ENCODE measurements around the gene NDRG3.
"Not testable (repeated sequence)": the region's sequence is repeated elsewhere in the genome, so short reads cannot be mapped to it uniquely, and the experiment has no call there.

Gene NDRG3

DNA sequence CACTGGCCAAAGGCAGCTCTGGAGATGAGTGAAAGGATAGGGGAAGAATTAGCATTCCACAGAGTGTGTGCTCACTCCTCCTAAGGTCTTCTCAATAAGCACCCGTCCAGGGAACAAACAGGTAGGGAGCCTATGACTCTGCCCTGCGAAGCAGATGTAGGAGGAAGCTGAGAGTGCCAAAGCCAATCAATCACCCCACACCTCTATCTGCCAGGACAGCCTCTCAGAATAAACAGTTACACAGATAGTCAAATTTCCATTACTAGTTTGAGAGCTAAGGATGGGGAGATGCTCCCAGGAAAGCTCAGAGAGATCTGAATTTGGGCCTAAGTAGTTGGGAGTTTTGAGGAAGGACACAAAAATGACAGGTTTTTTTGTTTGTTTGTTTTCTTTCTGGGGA is 59.4 kb downstream of the NDRG3 start:
- no peak for DNase-seq

DNA sequence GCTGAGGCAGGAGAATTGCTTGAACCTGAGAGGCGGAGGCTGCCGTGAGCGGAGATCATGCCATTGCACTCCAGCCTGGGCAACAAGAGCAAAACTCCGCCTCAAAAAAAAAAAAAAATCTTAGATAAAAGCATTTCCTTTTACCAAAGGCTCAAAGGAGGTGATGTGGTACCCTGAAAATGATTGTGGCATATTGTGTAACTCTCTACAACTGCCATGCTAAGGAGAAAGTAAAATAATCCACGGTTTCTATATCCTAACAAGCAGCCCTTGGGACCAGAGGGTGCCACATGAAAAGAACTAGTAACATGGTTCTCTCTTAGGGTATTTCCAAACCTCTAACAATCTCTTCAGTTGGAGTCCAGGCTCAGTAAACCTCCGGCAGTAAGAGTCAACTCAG is 61.1 kb downstream of the NDRG3 start:
- no peak for DNase-seq

DNA sequence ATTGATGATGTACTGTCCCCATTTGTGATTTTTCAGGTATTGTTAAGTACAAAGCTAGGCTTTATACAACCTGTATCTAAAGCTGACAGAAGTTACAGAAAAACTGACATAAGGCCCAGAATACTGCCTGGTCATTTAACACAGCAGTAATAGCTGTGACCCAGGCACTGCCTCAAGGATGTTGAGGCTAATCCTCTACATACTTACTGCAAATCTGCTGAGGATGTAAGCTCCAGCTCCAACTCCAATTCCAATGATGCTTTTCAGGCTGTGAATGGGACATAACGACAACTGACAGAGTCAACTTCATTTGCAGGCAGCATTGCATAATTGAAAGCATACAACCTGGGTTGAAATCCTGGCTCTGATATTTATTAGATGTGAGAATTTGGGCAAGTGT is 63.6 kb downstream of the NDRG3 start:
- peak; percentile 34 for DNase-seq

DNA sequence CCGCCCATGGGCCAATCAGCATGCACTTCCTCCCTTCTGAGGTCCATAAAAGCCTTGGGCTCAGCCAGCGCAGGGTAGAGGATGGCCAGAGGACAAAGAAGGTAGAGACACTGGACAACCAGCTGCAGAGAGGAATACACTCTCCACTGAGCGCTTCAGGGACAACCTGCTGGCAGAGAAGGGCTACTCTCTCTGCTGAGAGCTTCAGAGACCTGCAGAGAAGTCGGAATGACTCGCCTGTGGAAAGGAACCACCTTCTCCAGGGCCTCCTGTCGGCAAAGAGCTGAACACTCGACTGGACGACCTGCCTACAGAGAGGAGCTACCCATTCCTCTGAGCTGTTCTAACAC is 68.5 kb downstream of the NDRG3 start:
- DNase-seq: no peak

DNA sequence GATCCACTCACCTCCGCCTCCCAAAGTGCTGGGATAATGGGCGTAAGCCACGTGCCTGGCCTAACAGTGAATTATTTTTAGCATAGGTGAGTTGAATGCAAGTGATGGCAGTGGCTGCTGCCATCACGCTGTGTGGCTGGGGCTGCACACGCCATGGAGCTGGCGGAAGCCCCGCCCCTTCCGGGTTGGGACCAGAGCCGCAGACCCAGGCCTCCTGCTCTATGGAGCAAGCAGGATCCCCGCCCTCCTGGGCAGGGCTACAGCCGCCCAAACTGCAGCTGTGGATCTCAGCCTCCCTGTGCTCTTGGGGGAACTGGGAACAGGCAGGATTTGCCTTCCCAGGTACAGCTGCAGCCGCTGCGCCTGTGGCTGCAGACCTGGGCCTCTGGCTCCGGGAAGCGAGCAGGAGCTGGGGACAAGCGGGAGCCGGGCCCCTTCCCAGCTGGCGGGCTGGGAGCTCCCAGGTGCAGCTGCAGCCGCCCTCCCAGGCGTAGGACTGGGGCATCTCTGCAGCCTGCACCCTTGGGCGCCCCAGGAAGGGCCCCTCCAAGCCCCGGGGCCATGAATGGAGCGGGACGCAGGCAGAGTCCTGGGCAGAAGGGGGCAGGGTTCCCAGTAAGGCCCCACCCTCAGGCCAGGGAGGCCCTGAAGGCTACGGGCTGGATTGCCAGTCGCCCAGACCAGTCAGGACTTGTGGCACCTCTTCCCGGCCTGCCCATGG is 69.0 kb downstream of the NDRG3 start:
- no peak for DNase-seq

DNA sequence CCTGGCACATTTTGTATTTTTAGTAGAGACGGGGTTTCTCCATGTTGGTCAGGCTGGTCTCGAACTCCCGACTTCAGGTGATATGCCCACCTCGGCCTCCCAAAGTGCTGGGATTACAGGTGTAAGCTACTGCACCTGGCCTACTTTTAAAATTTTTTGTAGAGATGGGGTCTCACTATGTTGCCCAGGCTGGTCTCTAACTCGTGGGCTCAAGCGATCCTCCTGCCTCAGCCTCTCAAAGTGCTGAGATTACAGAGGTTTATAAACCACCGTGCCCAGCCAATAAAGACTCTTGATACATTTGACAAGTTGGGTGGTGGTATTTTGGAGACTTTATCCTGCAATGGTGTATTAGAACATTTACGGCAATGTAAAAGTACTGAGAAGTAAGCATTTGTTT is 70.3 kb downstream of the NDRG3 start:
- DNase-seq: not testable (repeated sequence)

DNA sequence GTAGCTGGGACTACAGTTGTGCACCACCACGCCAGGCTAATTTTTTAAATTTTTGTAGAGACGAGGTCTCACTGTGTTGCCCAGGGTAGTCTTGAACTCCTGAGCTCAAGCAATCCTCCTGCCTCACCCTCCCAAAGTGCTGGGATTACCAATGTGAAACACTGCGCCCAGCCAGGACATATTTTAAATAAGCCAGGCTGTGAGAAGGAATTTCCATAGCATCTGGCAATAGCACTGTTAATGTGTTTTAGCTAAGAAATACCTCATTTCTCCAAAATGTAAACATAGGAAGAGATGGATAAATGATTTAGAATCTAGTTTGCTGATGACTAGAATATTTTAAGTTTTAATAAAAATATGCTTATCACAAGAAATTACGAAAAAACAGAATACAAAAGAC is 72.9 kb downstream of the NDRG3 start:
- DNase-seq: no peak

DNA sequence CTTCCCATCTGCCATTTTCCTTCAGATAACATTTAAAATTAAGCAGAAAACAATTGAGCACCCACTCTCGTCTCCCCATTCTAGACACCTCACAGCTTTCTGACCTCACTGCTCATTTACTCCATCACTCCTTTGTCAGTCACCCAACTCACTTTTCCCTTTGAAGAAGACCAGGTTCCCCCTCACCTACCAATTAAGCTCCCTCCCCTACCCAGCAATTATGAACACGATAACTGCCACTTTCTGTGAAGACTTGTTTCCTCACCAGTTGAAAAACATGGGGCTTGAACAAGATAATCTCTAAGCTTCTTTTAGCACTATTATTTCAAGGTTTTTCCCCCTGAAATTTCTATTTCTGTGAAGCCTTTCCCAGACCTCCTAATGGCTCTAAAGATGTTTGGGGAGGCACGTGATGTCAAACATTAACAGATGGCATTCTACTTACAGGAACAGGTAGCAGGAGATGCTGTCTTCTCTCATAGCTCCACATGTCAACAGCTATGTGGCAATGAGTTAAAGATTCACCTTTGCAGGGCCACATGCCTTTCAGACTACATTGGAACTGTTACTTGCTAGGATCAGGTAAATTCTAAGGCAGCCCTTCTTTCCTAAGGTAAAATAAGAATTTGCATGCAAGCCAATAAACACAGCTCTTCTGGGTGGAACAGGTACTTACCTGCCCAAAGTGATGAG is 75.1 kb downstream of the NDRG3 start:
- no peak for DNase-seq

DNA sequence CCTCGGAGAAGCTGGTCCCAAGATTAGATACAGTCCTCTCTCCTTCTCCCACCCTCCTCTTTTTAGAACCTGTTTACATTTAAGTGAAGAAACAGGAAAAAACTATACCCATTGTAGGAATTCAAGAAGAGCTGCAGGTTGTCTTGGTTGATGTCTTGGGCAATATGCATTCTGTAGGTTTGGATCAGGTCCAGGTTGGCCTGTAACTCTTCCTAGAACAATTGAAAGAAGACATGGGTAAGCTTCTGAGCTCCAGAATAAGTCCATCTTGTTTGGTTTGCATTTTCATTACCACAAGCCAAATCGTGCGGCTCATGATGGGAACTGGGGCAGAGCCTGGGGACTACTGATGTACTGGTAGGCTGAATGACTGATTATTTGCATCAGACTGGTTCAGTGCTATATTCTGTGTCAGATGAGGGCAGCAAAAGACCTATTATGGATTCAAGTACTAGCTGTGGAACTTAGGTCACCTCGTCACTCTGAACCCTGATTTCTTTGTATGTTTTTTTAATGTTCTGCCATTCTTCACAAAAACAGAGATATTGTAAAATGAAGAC is 79.6 kb downstream of the NDRG3 start:
- DNase-seq: peak; percentile 44

DNA sequence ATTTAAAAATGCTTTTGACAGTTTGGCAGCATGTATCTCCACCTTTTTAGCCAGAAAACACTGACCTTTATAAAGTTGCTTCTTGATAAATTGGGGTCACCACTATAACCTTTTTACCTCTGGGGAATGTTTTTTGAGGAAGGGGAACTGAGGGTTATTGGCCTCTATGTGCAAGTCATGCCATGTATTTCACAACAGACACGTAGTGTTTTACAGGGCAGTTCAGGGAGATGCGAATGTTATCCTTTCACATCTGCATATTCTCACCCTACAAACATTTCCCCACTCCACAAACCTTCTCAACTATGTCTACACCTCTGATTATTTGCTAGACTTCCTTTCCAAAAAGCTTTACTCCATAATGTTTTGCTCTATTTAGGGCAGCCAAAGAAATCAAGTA is 82.9 kb downstream of the NDRG3 start:
- no peak for DNase-seq

DNA sequence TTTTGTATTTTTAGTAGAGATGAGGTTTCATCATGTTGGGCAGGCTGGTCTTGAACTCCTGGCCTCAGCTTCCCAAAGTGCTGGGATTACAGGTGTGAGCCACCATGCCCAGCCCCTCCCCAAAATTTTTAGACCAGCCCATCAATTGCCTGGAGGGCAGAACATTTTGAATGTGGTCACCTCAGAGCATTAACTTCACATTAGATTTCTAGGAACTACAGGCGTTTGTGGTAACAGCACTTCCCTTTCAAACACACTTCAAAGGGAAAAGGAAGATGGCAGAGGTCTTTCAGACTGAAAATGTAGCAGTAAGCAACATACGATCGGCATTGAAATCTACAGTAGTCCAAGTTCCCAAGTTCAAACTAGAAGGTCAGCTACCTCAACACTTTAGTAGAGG is 87.6 kb downstream of the NDRG3 start:
- DNase-seq: no peak

DNA sequence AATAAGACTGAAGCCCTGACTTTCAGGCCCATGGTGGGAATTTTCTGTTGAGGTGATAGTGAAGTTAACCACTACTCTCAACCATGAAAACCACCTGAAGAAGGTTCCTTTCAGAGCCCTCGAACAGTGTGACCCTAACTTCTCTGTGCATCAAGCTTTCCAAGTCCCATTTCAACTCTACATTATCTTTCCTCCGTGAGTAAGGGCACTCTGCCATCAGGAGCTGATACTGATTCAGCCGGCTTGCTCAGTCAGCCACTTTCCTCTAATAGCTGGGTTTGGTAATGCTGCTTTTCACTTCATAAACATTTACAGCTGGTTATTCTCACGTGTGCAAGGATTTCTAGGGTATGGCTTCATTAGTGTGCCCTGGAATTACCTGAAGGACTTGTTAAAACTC is 89.2 kb downstream of the NDRG3 start:
- no peak for DNase-seq

GRCh38 chr20:36655004-36655403 is 90.9 kb downstream of the NDRG3 start:
- DNase-seq: no peak

DNA sequence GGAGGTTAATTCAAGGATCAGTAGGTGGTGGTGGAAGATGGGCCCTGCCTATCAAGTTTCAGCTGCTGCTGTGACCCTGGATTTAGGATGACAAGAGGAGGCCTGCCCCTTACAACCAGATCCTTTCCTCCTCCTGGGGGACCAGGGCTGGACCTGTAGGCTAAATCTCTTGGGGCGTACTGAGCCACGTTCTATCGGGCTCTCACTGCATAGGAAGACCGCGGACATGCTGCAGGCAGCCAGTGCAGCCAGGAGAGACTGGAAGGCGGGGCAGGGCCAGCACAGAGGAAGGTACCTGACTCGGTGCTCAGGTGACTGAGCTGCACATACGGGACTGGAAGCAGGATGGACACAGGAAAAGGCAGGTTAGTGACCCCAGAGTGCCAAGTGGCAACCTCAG is 91.4 kb downstream of the NDRG3 start:
- no peak for DNase-seq

GRCh38 chr20:36653456-36653855 is 92.4 kb downstream of the NDRG3 start:
- no peak for DNase-seq

- peak; percentile 81 for DNase-seq
Observed at GRCh38 chr20:36647196-36648121, 98.4 kb downstream of the NDRG3 start.

DNA sequence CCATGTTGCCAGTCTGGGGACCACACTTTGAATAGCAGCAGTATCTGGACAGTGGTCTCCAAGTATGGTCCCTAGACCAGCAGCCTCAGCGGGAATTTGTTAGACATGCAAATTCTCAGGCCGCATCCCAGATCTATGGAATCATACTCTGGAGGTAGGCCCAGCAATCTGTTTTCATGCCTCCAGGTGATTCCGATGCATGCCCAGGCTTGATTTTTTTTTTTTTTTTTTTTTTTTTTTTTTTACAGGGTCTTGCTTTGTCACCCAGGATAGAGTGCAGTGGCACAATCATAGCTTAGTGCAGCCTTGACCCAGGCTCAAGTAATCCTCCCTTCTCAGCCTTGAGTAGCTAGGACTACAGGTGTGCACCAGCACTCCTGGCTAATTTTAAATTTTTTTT is 99.2 kb downstream of the NDRG3 start:
- DNase-seq: no peak

DNA sequence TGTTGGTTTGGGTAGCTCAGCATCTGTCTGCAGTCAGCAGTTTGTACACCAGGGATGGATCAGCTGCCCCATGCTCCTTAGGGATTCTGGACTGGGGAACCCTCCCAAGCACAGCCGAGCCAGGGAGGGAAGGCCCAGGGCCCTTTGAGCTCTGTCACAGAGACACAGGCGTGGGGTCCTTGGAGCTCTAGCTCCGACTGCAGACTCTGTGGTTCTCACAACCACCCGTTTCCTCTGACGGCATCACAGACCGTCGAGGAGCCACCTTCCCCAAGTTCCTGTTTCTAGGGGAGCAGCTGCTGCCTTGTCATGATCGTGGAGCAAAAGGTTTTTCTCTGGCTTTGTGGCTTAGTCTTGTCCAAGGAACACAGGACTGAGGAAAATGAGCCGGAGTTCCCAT is 99.9 kb downstream of the NDRG3 start, which contains the start of gene SLA2:
TSS of gene SLA2 (minus strand) at position 199 of the 400 bp plus-strand sequence. CDS start 4,861 bp downstream, outside the sequence.
- no peak for DNase-seq

GRCh38 chr20:36645353-36645752 is 100.5 kb downstream of the NDRG3 start:
- no peak for DNase-seq

DNA sequence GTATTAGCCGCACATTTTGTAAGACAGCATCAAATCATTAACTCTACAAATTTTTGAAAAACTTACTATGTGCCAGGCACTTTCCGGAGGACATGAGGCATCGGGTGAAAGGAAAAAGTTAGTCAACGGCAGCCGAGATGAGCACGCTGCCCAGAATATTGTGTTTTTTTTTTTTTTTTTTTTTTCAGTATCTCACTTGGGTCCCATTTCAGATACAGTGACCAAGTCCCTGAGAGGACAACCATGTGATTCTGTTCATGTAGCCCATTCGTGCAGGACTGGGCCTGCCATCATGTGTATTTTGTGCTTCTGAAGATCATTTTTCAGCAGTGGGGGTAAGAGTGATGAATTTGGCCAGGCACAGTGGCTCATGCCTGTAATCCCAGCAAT is 101.2 kb downstream of the NDRG3 start:
- no peak for DNase-seq

DNA sequence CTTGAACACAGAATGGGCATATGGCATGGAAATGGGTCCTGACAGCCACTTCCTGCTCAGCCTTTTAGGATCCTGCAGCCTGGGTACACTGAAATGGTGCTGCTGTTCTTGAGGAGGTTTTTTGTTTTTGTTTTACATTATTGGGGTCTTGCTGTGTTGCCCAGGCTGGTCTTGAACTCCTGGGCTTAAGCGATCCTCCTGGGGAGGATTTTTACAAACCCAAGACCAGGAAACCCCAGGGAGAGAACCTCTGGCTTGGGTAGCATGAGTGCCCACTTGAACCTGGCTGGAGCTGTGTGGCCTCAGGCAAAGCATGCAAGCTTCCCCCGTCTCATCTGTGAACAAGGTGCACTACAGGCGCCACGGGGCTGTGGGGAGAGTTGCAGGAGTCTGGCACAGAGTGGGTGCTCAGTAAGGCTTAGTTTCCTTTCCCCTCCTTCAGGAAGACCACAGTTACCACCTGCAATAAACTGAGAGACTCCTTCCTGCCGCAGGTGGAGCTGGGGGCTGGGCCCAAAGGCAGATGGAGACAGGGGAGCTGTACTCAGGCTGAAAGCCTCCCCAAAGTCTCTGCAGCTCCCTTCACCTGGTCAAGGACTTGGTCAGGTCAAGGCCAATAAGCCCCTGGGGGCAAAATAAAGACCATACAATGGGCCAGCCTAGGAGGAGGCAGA is 101.7 kb downstream of the NDRG3 start:
- no peak for DNase-seq

- no peak for DNase-seq
Observed at GRCh38 chr20:36642136-36642535, 103.8 kb downstream of the NDRG3 start.

DNA sequence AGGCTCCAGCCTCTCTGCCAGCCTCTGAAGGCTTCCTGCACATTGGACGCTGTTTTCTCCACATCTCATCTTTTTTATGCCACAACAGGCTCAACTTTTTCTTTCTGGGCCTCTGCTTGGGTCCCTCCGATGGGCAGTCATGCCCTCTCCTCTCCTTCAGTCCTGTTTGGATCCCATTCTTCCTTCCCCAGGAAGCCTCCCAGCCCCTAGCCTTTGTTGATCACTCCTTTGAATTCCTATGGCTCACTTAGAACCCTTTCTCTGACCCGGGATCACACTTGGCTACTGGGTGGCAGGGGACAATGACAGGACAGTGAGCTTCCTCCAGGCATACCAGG is 104.4 kb downstream of the NDRG3 start:
- no peak for DNase-seq
